ENCODE data around the gene COMTD1. TPM values are rescaled to one million over a fixed set of nuclear protein-coding genes. Genes with fewer than 3 reads are reported as not detected.
A peak's percentile ranks its signal among the peaks of the same experiment; 100 is the strongest.

The COMTD1 gene
- total RNA-seq, 4 donors from 2014 or later: 3.2 to 59.7 (median 22.9) TPM

DNA sequence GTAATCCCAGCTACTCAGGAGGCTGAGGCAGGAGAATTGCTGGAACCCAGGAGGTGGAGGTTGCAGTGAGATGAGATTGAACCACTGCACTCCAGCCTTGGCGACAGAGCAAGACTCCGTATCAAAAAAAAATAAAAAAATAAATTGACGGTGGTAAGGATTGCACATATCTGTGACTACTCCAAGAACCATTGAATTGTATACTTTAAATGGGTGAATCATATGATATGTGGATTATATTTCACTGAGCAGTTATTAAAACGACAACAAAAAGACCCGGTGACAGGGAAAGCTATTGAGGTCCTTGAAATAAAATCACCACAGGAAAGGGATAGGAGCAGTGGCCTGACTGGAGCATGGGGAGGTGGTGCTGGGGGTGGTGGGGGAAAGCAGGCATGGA lies 31.2 kb upstream of the COMTD1 start:
- no peaks in the 10 kb centered on the region for H3K36me3 ChIP-seq
- H3K4me1 ChIP-seq: peaks cover 0 to under 1% of the 10 kb centered on the region in 2 donors
- no peak overlapping the region for H3K27ac ChIP-seq
- no peak overlapping the region for H3K4me3 ChIP-seq
- intact Hi-C loops (cut with DNase I; ENCODE audit: low total_unique reads): no loop called here
- no peak for DNase-seq
- no peak for TF ChIP-seq POLR2A (IDR thresholded peaks at IDR 0.05)
- TF ChIP-seq, protein P1, sequence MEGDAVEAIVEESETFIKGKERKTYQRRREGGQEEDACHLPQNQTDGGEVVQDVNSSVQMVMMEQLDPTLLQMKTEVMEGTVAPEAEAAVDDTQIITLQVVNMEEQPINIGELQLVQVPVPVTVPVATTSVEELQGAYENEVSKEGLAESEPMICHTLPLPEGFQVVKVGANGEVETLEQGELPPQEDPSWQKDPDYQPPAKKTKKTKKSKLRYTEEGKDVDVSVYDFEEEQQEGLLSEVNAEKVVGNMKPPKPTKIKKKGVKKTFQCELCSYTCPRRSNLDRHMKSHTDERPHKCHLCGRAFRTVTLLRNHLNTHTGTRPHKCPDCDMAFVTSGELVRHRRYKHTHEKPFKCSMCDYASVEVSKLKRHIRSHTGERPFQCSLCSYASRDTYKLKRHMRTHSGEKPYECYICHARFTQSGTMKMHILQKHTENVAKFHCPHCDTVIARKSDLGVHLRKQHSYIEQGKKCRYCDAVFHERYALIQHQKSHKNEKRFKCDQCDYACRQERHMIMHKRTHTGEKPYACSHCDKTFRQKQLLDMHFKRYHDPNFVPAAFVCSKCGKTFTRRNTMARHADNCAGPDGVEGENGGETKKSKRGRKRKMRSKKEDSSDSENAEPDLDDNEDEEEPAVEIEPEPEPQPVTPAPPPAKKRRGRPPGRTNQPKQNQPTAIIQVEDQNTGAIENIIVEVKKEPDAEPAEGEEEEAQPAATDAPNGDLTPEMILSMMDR (IDR thresholded peaks at IDR 0.05): no peak
- no peaks in the 10 kb centered on the region for H3K27me3 ChIP-seq
- H3K9me3 ChIP-seq: no peaks in the 10 kb centered on the region

DNA sequence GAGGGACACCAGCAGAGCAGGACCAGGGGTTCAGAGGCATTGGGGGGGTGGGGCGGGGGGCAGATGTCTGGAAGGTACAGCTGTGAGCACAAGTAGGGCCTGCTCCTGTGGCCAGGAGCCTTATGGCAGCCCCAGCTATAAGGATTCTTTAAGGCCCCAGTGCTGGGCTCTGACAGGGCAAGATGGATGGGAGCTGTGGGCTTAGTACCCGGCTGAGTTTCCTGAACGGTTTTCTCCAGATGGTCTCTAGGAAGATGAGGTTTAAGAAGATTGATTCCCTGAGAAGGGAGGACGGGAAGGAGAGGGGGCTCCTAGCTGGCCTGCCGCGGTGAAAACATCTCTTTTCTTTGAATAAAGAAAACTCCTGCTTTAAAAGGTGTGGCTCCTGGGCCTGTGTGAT lies 30.1 kb upstream of the COMTD1 start:
- intact Hi-C loops (cut with DNase I; ENCODE audit: low total_unique reads): no loop called here

DNA sequence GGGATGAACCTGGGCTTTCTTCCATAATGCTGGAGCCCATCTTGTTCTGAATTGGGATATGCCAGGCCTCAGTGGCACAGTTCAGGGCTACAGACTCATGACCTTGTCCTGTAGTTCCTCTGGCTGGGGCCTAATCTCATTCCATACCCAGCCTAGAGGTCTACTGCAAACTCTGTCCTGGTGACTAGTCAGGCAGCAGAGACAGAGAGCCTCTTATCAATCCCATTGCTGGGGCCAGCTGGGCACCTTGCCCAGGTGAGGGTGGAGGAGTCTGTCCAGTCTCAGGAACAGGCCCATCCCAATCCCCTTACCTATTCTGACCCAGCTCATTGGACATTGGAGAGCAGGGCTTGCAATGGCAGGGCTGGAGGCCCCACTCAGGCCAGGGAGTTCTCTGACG lies 28.0 kb upstream of the COMTD1 start:
- no peak overlapping the region for H3K4me3 ChIP-seq
- H3K4me1 ChIP-seq: peaks cover 0 to 4% of the 10 kb centered on the region in 2 donors
- no peaks in the 10 kb centered on the region for H3K27me3 ChIP-seq
- no peaks in the 10 kb centered on the region for H3K36me3 ChIP-seq
- no peak overlapping the region for H3K27ac ChIP-seq
- TF ChIP-seq POLR2A (IDR thresholded peaks at IDR 0.05): no peak
- TF ChIP-seq, protein P1 (IDR thresholded peaks at IDR 0.05): no peak
- H3K9me3 ChIP-seq: no peaks in the 10 kb centered on the region
- no peak for DNase-seq
- intact Hi-C loops (cut with DNase I; ENCODE audit: low total_unique reads): no loop called here

More for the DNA sequence above, 30.1 kb upstream of the COMTD1 start:
- no peak for TF ChIP-seq POLR2A (IDR thresholded peaks at IDR 0.05)
- TF ChIP-seq, protein P1 (IDR thresholded peaks at IDR 0.05): no peak
- DNase-seq: no peak
- no peaks in the 10 kb centered on the region for H3K36me3 ChIP-seq
- H3K27ac ChIP-seq: no peak overlapping the region
- no peak overlapping the region for H3K4me3 ChIP-seq
- no peaks in the 10 kb centered on the region for H3K27me3 ChIP-seq
- H3K9me3 ChIP-seq: no peaks in the 10 kb centered on the region
- H3K4me1 ChIP-seq: peaks cover 0 to 4% of the 10 kb centered on the region in 2 donors

DNA sequence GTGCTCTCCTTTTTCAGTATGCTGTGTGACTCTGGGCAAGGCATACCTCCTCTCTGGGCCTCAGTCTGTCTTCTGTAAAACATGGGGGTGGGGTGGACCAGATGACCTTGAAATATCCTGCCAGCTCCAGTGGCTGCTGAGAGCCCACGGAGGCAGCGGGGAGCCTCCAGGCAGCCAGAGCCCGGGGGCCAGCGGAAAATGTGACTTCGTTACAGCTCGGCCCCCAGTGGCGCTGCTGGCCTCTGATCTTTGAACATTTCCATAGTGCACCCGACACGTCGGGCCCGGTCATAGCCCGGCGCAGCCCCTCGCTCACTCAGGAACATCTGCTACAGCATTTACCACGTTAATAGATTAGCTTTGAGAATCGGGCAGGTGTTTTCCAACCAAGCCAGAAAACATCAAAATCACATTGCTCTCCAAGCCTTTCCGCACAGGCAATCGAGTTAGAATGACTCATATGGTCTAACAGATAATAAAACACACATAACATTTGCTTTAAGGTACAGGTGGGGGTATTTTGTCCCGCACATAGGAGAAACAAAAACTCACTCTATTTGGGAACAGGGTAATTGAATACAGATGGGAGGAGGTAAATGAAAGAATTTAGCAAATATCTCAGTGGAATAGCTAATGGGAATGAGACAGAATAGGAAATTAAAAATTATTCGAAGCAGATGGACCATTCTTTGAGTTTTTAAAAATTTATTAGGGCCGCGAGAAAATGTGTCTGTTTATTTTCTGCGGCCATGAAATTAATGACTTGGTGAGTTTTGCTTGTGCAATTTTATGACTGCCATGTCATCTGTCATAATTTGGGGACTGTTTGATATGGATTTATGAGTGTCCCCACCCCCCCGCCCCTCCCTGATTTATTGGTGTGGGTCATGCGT lies 26.3 kb upstream of the COMTD1 start:
- no peaks in the 10 kb centered on the region for H3K27me3 ChIP-seq
- TF ChIP-seq, protein P1 (IDR thresholded peaks at IDR 0.05): no peak
- no peak for TF ChIP-seq POLR2A (IDR thresholded peaks at IDR 0.05)
- peaks cover 0 to 4% of the 10 kb centered on the region in 2 donors for H3K4me1 ChIP-seq
- peak overlapping the region in 1 of 2 donors; percentile 65 for H3K27ac ChIP-seq
- no peak overlapping the region for H3K4me3 ChIP-seq
- H3K9me3 ChIP-seq: no peaks in the 10 kb centered on the region
- DNase-seq: peak; percentile 27 to 37
- intact Hi-C loops (cut with DNase I; ENCODE audit: low total_unique reads): no loop called here
- H3K36me3 ChIP-seq: no peaks in the 10 kb centered on the region

DNA sequence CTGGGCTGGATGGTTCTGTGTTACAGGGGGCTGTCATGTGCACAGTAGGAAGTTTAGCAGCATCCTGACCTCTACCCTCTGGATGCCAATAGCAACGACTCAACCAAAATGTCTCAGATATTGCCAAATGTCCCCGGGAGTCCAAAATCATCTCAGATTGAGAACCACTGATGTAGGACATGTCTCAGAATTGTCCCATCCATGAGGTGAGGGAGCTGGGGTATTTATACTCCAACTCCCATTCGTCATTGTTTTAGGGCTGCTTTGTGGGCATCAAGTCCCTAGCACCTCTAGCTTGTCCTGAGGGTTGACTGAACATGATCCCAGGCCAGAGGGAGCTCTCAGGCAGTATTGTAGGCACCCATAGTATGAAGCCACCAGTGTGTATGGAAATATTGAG lies 25.2 kb upstream of the COMTD1 start:
- Histone ChIP-seq H3K27me3 (no peaks in the 10 kb centered on the region), H3K4me1 (peaks cover 0 to 4% of the 10 kb centered on the region in 2 donors), H3K4me3 (no peak overlapping the region), H3K9me3 (no peaks in the 10 kb centered on the region), H3K36me3 (no peaks in the 10 kb centered on the region), H3K27ac (no peak overlapping the region)
- no peak for DNase-seq
- TF ChIP-seq, protein P1 (IDR thresholded peaks at IDR 0.05): no peak
- TF ChIP-seq POLR2A (IDR thresholded peaks at IDR 0.05): no peak
- intact Hi-C loops (cut with DNase I; ENCODE audit: low total_unique reads): no loop called here

Measured in uterus (tissue), 4 donors.